Mammary epithelial cell (primary cell): ENCODE data around the gene SRL.

Experiments
- CTCF ChIP-seq, 2 donors: IDR thresholded peaks in 1 of 2; conservative IDR thresholded peaks in 1 of 2; 2 replicates each; pipeline ENCODE4 v1.5.1; 2011 to 2012; ENCODE audit warnings: inconsistent platforms in 2 of 2, low read length in 2 of 2, mild to moderate bottlenecking in 2 of 2, control low read depth in 1 of 2, low read depth in 1 of 2; ENCODE audit not compliant: insufficient read depth in 1 of 2; ENCODE audit errors: extremely low read depth in 1 of 2
- EZH2 ChIP-seq: IDR thresholded peaks from 2 replicates; pipeline ENCODE4 v1.6.1; 2012; ENCODE audit warnings: low read length, inconsistent platforms, borderline replicate concordance

- no peak for TF ChIP-seq EZH2
- TF ChIP-seq CTCF (conservative IDR thresholded peaks at IDR 0.05 in 1 of 2, IDR thresholded peaks at IDR 0.05 in 1 of 2; ENCODE audit: extremely low read depth in 1 of 2, insufficient read depth in 1 of 2, low read depth in 1 of 2, low read length in 2 of 2), result no peak
These were observed 2.2 kb downstream of the SRL start for GRCh38 chr16:4239682-4240175.
